SH-SY5Y (cell line): ENCODE measurements around the gene TTLL4.

Source experiments
- GATA2 ChIP-seq: IDR thresholded peaks from 2 replicates; pipeline ENCODE4 v1.6.1; 2011; ENCODE audit warnings: mild to moderate bottlenecking, low read depth, low read length
- GATA3 ChIP-seq: IDR thresholded peaks from 2 replicates; pipeline ENCODE4 v1.6.1; 2011; ENCODE audit warnings: low read depth, mild to moderate bottlenecking, low read length, moderate library complexity

TTLL4 gene, protein sequence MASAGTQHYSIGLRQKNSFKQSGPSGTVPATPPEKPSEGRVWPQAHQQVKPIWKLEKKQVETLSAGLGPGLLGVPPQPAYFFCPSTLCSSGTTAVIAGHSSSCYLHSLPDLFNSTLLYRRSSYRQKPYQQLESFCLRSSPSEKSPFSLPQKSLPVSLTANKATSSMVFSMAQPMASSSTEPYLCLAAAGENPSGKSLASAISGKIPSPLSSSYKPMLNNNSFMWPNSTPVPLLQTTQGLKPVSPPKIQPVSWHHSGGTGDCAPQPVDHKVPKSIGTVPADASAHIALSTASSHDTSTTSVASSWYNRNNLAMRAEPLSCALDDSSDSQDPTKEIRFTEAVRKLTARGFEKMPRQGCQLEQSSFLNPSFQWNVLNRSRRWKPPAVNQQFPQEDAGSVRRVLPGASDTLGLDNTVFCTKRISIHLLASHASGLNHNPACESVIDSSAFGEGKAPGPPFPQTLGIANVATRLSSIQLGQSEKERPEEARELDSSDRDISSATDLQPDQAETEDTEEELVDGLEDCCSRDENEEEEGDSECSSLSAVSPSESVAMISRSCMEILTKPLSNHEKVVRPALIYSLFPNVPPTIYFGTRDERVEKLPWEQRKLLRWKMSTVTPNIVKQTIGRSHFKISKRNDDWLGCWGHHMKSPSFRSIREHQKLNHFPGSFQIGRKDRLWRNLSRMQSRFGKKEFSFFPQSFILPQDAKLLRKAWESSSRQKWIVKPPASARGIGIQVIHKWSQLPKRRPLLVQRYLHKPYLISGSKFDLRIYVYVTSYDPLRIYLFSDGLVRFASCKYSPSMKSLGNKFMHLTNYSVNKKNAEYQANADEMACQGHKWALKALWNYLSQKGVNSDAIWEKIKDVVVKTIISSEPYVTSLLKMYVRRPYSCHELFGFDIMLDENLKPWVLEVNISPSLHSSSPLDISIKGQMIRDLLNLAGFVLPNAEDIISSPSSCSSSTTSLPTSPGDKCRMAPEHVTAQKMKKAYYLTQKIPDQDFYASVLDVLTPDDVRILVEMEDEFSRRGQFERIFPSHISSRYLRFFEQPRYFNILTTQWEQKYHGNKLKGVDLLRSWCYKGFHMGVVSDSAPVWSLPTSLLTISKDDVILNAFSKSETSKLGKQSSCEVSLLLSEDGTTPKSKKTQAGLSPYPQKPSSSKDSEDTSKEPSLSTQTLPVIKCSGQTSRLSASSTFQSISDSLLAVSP

GRCh38 chr2:218710687-218711549, at the start of gene TTLL4:
Gene TTLL4 (plus strand): TSS chr2:218710835. CDS start chr2:218737677, 26,842 bp downstream.
- no peak for TF ChIP-seq GATA2
- TF ChIP-seq GATA3, result no peak

- TF ChIP-seq GATA3, result no peak
- no peak for TF ChIP-seq GATA2
These were observed 48.3 kb upstream of the TTLL4 start for GRCh38 chr2:218662377-218662776.

DNA sequence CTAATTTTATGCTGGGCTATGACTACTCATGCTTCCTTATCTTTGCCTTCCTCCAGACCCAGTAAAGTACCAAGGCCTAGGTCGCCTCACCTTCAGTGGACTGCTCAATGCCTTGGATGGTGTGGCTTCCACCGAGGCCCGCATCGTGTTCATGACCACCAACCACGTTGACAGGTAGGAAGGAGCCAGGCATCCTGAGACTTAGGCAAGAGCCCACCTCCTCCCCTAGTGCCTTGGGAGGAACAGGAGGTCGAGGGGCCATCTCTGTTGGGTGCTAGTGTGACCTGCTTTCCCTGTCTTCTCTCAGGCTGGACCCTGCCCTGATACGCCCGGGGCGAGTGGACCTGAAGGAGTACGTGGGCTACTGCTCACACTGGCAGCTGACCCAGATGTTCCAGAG, 47.8 kb upstream of the TTLL4 start:
- no peak for TF ChIP-seq GATA3
- TF ChIP-seq GATA2, result no peak

- TF ChIP-seq GATA3 (no peak), GATA2 (no peak)
These were observed 46.7 kb upstream of the TTLL4 start for GRCh38 chr2:218663901-218664300.

- no peak for TF ChIP-seq GATA2
- TF ChIP-seq GATA3, result no peak
These were observed 46.0 kb upstream of the TTLL4 start for GRCh38 chr2:218664653-218665052.

GRCh38 chr2:218671097-218671653, 39.5 kb upstream of the TTLL4 start:
- TF ChIP-seq GATA2 (no peak), GATA3 (no peak)

DNA sequence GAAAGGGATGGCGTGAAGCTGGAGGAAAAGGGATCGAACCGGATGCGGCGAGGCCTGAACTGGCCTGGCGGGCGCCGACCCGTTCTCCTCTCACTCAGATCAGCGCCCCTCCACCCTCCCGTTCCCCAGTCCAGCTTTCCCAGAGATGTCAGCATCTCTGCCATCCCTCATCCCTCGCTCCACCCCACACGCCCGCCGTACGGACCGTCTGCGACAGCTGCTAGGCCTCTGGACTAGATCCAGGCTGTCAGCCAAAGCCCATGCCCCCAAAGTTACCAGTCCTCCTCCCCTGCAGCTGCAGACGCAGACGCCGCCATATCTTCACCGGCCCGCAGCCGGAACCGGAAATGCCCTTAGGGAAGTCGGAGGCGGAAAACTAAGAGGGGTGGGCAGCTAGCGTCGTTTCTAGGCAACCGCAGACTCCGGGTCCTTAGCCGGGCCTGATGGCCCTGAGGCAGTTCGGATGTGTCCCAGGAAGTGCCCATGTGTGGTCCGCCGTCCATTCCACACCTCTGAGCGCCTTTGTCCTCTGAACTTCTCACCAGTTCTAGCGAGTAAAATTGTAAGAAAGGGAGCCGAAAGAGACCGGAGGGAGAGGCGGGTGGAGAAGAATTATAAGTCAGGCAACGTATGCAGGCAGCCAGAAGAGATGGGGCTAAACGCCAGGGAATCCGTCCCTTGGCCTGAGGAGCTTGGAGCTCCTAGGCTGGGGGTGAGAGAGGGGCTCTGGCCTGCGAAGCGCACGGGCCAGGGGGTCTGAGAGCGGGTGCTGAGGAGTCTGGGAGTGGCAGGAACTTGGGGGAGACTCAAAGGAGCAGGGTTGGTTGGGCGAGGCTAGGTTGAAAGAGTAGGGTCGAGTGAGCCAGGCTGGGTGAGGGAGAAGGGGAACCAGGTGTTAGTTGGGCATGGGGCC, 38.7 kb upstream of the TTLL4 start, which contains the start of the genes RNF25 and STK36:
Gene RNF25, minus strand, starts transcription at position 349 of the 913 bp plus-strand sequence. Its CDS starts 32 bp downstream, at position 317.
Gene STK36, plus strand, starts transcription at position 433 of the 913 bp plus-strand sequence. CDS start 744 bp downstream, outside the sequence.
- no peak for TF ChIP-seq GATA3
- TF ChIP-seq GATA2, result peak; percentile 34; the same call in 1 of the 2 replicates

- TF ChIP-seq GATA2 (no peak), GATA3 (no peak)
These were observed 31.5 kb upstream of the TTLL4 start for GRCh38 chr2:218679119-218679518.

DNA sequence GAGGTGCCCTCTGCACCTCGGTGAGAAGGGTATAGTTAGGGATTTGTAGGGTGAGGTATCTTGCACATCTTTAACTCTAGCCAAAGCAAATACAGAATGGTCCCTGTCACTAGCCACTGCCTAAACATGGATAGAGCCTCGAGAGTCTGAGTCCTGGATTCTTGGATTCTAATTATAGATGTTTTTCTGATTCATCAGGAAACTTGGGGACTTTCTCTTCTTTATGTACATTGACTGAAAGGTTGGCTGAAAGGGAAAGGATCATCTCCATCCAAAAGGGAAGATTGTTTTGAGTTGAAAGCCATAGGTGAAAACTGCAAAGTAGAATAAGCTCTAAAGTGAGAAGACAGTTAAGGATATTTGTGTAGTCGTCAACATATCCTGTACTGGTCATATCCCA, 30.6 kb upstream of the TTLL4 start:
- TF ChIP-seq GATA3 (no peak), GATA2 (no peak)

GRCh38 chr2:218691234-218691633, 19.4 kb upstream of the TTLL4 start:
- TF ChIP-seq GATA2 (no peak), GATA3 (no peak)

- TF ChIP-seq GATA3, result no peak
- no peak for TF ChIP-seq GATA2
These were observed 16.1 kb upstream of the TTLL4 start for GRCh38 chr2:218694405-218695145.
